Motor neuron (in vitro differentiated cells): ENCODE results near the gene SDCBP2. TPM values are rescaled to one million over a fixed set of nuclear protein-coding genes. Genes with fewer than 3 reads are reported as not detected.

ENCODE experiments used
- ATAC-seq, 8 experiments: fragments of 200-7000 bp; cut with Tn5 transposase; replicated peaks in 6 of 8; 2 replicates each; pipeline ENCODE4 v1.8.0; 2021; ENCODE audit warnings: mild to moderate bottlenecking in 8 of 8, moderate library complexity in 8 of 8
- H3K27ac ChIP-seq, 2 donors: fragments of 250-450 bp; sonication (Bioruptor Pico); 2 replicates each; pipeline ENCODE4 v1.9.0; 2021; ENCODE audit warnings: antibody characterized with exemption in 2 of 2, mild to moderate bottlenecking in 2 of 2, moderate library complexity in 1 of 2
- H3K4me1 ChIP-seq, 2 donors: fragments of 250-450 bp; sonication (Bioruptor Pico); replicated peaks in 1 of 2; 2 replicates each; pipeline ENCODE4 v1.6.1; 2021; ENCODE audit warnings: antibody characterized with exemption in 2 of 2, mild to moderate bottlenecking in 2 of 2, moderate library complexity in 1 of 2
- H3K4me3 ChIP-seq, 5 donors: fragments of 250-450 bp; sonication (Bioruptor Pico); 2 replicates each; pipeline ENCODE4 v1.9.0; 2021; ENCODE audit warnings: antibody characterized with exemption in 5 of 5, mild to moderate bottlenecking in 5 of 5, moderate library complexity in 4 of 5
- WGBS, 10 experiments: fragments of 450-650 bp; shearing (Covaris generic); methylation state at CpG; one replicate each; pipeline ENCODE4 v1.0.0; 2022; 5-methylcytosine and 5-hydroxymethylcytosine counted together
- in situ Hi-C, 9 experiments: fragments of 400-800 bp; cut with MboI; loops; one replicate each; pipeline ENCODE4 v1.15.0; 2021; ENCODE audit warnings: low sequenced_read_pairs in 9 of 9, low pct_unique_long_range_greater_than_20kb in 2 of 9; ENCODE audit not compliant: unreplicated experiment in 9 of 9
- total RNA-seq, 8 experiments: library from RNA; unstranded; fragments of 300-600 nt; gene quantifications; 2 replicates each; pipeline versions ENCODE4 v1.2.3 to v1.2.4, GENCODE V29; 2022

SDCBP2 gene
- total RNA-seq, 8 experiments from 2014 or later: 1.4 to 16.3 (median 2.8) TPM

DNA sequence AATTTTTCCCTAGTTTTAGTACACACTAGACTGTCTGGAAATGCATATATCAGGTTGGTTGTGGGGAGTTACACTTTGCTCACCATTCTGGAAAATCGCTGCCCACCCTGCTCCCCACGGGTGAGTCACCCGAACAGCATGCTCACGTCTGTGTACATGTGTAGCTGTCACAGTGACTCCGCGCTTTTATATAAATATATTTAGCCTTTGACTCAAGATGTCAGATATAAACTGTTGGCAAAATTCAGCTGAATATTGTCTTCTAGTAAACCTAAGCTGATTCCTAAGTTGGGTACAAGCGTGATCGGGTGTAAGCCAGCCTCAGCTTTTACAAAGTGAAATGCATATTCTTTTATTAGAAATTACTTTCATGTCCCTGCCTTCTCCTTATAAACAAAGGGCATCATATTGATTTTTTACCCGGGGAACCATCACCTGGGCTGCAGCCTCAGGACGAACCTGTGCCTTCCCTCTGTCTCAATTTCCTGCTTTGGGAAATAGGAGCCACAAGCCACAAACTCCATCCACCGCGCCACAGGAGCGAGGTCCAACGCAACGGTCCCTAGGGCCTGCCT lies 4.3 kb downstream of the SDCBP2 start:
- Histone ChIP-seq H3K4me1 (peaks cover 22 to 24% of the 10 kb centered on the region in 2 donors), H3K4me3 (peak overlapping the region; percentile 66 to 98 (median 89)), H3K27ac (peak overlapping the region; percentile 98 to 99)
- in situ Hi-C loops: loop anchor here in 3 of 9 experiments (25.0 kb wide), 2 partner anchors 113 to 138 kb away; partner anchors contain the start of gene NSFL1C (in 2 of the 3)
- peak in 3 of 8 experiments; percentile 0 to 3 (median 0) for ATAC-seq
- 17 to 53% (median 38%) methylated on average over 2 to 12 of the region's 15 CpGs; no CpG with 5 or more reads in 2 of the 10 experiments for WGBS, 10 experiments

DNA sequence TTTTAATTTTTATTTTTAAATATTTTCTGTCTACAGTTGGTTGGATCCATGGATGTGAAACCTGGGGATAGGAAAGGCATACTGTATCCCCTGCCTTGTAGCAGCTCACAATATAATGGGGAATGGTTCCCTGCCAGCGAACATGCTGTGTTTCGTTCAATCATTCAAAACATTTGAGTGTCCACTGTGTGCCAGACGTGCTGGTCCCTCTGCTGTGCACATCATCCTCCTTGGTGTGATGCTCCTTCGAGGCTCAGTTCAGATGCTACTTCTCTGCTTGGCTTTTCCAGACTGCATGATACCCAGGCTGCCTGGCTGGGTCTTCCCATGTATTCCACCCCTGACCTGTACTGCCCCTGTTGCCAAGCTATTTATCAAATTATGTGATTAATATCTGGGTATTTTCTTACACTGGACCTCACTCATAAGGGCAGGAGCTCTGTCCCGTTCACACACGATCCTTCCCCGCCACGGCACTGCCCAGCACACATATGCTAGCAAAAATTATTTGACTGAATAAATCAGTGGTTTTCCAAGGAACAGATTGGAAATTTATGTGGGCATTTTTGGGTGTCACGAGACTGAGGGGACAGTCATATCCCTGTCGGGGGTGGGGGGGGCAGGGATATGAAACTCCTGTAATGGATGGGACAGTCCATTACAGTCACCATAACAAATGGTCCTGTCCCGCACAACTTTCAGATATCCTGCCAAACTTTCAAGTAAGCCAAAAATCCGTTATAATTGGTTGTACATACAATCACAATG lies 4.9 kb downstream of the SDCBP2 start:
- in situ Hi-C loops: loop anchor here in 2 of 9 experiments (25.0 kb wide), 1 partner anchor 138 kb away; the partner anchor contains the start of gene NSFL1C (in 2 of the 2)
- no peak for ATAC-seq
- Histone ChIP-seq H3K4me3 (no peak overlapping the region), H3K27ac (no peak overlapping the region), H3K4me1 (peaks cover 22 to 24% of the 10 kb centered on the region in 2 donors)
- 40 to 90% (median 57%) methylated on average over 1 to 4 of the region's 12 CpGs for WGBS, 10 experiments

DNA sequence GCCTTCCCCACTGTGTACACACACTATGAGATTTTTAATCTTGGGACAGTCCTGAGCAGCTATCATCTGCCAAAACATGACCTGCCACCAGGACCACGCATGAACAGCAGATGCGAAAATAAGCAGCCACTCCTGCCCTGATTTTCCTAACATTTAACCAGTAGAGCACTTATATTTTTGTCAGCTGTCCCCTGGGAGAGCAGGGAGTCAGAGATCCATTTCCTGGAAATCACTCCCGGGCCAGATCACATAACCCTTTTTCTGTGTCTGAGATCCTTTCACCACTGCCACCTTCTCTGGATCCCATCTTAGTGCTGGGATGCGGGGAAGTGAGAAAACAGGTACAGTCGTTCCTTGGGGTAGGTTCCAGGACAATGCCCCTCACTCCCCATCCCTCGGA lies 5.7 kb downstream of the SDCBP2 start:
- H3K4me3 ChIP-seq: no peak overlapping the region
- peak in 1 of 8 experiments; percentile 3 for ATAC-seq
- WGBS, 10 experiments: 30 to 100% (median 73%) methylated on average over 1 to 6 of the region's 6 CpGs; no CpG with 5 or more reads in 3 of the 10 experiments
- in situ Hi-C loops: loop anchor here in 2 of 9 experiments (25.0 kb wide), 1 partner anchor 139 kb away; the partner anchor contains the start of gene NSFL1C (in 2 of the 2)
- H3K27ac ChIP-seq: no peak overlapping the region
- peaks cover 22 to 24% of the 10 kb centered on the region in 2 donors for H3K4me1 ChIP-seq

DNA sequence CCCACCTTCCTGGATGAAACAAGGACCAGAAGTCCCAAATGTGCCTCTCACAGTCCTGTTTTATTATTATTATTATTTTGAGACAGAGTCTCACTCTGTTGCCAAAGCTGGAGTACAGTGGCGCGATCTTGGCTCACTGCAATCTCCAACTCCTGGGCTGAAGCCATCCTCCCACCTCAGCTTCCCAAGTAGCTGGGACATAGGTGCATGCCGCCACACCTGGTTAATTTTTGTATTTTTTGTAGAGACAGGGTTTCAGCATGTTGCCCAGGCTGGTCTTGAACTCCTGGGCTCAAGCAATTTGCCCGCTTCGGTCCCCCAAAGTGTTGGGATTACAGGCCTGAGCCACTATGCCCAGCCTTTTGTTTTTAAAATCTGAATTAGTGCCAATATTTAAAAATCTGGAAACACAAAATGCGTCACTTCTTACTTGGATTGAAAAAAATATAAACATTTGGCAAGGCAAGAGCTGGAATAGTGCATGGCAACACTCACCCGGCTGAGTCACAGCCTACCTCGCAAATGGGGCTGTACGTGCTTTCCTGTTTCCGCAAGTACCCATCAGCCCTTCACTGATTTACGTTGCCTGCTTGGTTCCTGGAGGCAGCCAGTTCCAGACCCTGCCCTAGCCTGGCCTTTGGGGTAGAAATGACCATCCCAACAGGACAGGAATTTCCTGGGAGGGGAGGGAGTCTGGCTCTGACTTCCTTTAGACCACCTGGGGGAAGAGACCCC lies 6.3 kb downstream of the SDCBP2 start:
- H3K4me1 ChIP-seq: peaks cover 22 to 24% of the 10 kb centered on the region in 2 donors
- in situ Hi-C loops: loop anchor here in 2 of 9 experiments (25.0 kb wide), 1 partner anchor 140 kb away; the partner anchor contains the start of gene NSFL1C (in 2 of the 2)
- peak in 5 of 8 experiments; percentile 8 to 37 (median 34) for ATAC-seq
- 0 to 100% (median 93%) methylated on average over 1 to 9 of the region's 11 CpGs; no CpG with 5 or more reads in 1 of the 10 experiments for WGBS, 10 experiments
- no peak overlapping the region for H3K4me3 ChIP-seq
- H3K27ac ChIP-seq: no peak overlapping the region

DNA sequence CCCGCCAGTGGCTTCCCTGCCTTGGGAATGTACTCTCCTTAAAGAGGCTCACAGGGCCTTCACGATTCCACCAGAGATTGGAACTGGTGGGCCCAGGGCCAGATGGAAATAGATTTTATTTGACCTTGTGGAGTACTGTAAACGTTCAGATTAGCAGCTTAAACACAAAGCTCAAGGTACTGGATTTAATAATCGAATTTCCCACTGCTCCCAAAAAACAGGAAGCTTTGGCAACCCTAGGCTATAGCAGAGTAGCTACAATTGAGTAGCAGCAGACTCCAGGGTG lies 7.3 kb downstream of the SDCBP2 start:
- in situ Hi-C loops: loop anchor here in 2 of 9 experiments (25.0 kb wide), 1 partner anchor 141 kb away; the partner anchor contains the start of gene NSFL1C (in 2 of the 2)
- Histone ChIP-seq H3K4me3 (no peak overlapping the region), H3K4me1 (peaks cover 15 to 17% of the 10 kb centered on the region in 2 donors), H3K27ac (no peak overlapping the region)
- ATAC-seq: no peak
- WGBS, 10 experiments: 0 to 58% (median 42%) methylated on average over 1 to 4 of the region's 4 CpGs; no CpG with 5 or more reads in 4 of the 10 experiments

- no peak for ATAC-seq
- in situ Hi-C loops: loop anchor here in 2 of 9 experiments (25.0 kb wide), 1 partner anchor 141 kb away; the partner anchor contains the start of gene NSFL1C (in 2 of the 2)
- Histone ChIP-seq H3K27ac (no peak overlapping the region), H3K4me3 (no peak overlapping the region), H3K4me1 (peaks cover 10 to 13% of the 10 kb centered on the region in 2 donors)
- WGBS, 10 experiments: 43 to 100% (median 66%) methylated on average over 1 to 7 of the region's 17 CpGs; no CpG with 5 or more reads in 5 of the 10 experiments
Measured at GRCh38 chr20:1320902-1321653, 7.9 kb downstream of the SDCBP2 start.

- in situ Hi-C loops: loop anchor here in 2 of 9 experiments (25.0 kb wide), 1 partner anchor 142 kb away; the partner anchor contains the start of gene NSFL1C (in 2 of the 2)
- H3K4me1 ChIP-seq: peaks cover 9 to 13% of the 10 kb centered on the region in 2 donors
- ATAC-seq: no peak
- no peak overlapping the region for H3K4me3 ChIP-seq
- 80 to 100% (median 91%) methylated on average over 1 to 5 of the region's 6 CpGs; no CpG with 5 or more reads in 6 of the 10 experiments for WGBS, 10 experiments
- H3K27ac ChIP-seq: no peak overlapping the region
Measured at GRCh38 chr20:1320016-1320415, 8.9 kb downstream of the SDCBP2 start.

DNA sequence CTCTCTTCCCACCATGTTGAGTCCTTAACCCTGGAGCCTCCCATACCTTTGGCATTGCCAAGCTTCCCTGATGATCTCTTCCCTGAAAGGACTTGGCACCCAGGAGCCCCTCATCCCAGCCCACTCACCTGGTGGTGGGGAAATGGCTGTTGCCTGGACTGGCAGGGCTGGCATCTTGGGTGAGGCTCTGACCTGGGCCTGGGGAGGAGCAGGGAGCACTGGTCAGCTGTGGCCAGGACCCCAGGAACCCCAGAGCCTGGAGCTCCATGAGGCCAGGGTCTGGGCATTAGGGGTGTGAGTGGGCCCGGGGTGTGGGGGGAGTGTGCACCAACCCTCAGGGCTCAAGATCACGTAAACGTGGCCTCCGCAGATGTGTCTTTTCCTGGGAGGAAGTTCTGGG lies 9.5 kb downstream of the SDCBP2 start:
- H3K4me1 ChIP-seq: peaks cover 5 to 9% of the 10 kb centered on the region in 2 donors
- in situ Hi-C loops: loop anchor here in 4 of 9 experiments (10.0 to 25.0 kb wide), 3 partner anchors 125 to 145 kb away; partner anchors contain the start of gene NSFL1C (in 3 of the 4)
- WGBS, 10 experiments: 80 to 100% methylated on average over 1 to 2 of the region's 4 CpGs; no CpG with 5 or more reads in 8 of the 10 experiments
- H3K27ac ChIP-seq: no peak overlapping the region
- no peak overlapping the region for H3K4me3 ChIP-seq
- ATAC-seq: no peak

GRCh38 chr20:1319051-1319450 lies 9.9 kb downstream of the SDCBP2 start:
- WGBS, 10 experiments: 33 to 100% (median 60%) methylated on average over 1 to 3 of the region's 4 CpGs; no CpG with 5 or more reads in 4 of the 10 experiments
- no peak overlapping the region for H3K4me3 ChIP-seq
- H3K27ac ChIP-seq: no peak overlapping the region
- ATAC-seq: no peak
- in situ Hi-C loops: loop anchor here in 4 of 9 experiments (10.0 to 25.0 kb wide), 3 partner anchors 126 to 146 kb away; partner anchors contain the start of gene NSFL1C (in 3 of the 4)
- peaks cover 3 to 7% of the 10 kb centered on the region in 2 donors for H3K4me1 ChIP-seq

- no peak overlapping the region for H3K27ac ChIP-seq
- ATAC-seq: no peak
- in situ Hi-C loops: loop anchor here in 4 of 9 experiments (10.0 to 25.0 kb wide), 3 partner anchors 127 to 147 kb away; partner anchors contain the start of gene NSFL1C (in 3 of the 4)
- H3K4me1 ChIP-seq: peaks cover 5 to 7% of the 10 kb centered on the region in 2 donors
- H3K4me3 ChIP-seq: no peak overlapping the region
- WGBS, 10 experiments: 0 to 84% (median 43%) methylated on average over 1 to 6 of the region's 12 CpGs; no CpG with 5 or more reads in 1 of the 10 experiments
Measured at GRCh38 chr20:1317545-1318255, 11.2 kb downstream of the SDCBP2 start.

DNA sequence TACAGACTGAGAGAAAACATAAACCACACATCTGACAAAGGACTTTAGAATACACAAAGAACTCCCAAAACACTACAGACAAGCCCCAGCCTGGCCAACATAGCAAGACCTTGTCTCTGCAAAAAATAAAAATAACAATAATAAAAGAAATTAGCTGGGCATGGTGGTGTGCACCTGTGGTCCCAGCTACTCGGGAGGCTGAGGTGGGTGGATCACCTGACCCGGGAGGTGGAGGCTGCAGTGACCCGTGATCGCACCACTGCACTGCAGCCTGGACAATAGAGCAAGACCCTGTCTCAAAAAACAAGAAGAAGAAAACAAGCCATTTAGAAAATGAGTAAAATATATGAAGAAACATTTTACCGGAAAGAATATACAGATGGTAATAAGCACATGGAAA lies 13.1 kb downstream of the SDCBP2 start:
- no peak for ATAC-seq
- 63 to 100% (median 83%) methylated on average over 1 to 5 of the region's 5 CpGs; no CpG with 5 or more reads in 1 of the 10 experiments for WGBS, 10 experiments
- H3K4me3 ChIP-seq: no peak overlapping the region
- H3K4me1 ChIP-seq: peaks cover 1 to 2% of the 10 kb centered on the region in 2 donors
- in situ Hi-C loops: loop anchor here in 4 of 9 experiments (10.0 to 25.0 kb wide), 3 partner anchors 129 to 149 kb away; partner anchors contain the start of gene NSFL1C (in 3 of the 4)
- H3K27ac ChIP-seq: no peak overlapping the region
